Activated naive CD8-positive, alpha-beta T cell treated with anti-CD3 and anti-CD28 coated beads, Interleukin-2, amount 50 U/mL, for 24 hours (primary cell): ENCODE measurements around the gene SPOCK2.
A peak's percentile ranks its signal among the peaks of the same experiment; 100 is the strongest.

Experiments
- ATAC-seq: fragments of 150-1000 bp; cut with Tn5 transposase; one replicate; pipeline ENCODE4 v1.10.0; 2021
- DNase-seq: peaks from one replicate; pipeline ENCODE4 v3.0.0; 2021
- H3K27ac Mint-ChIP-seq: one replicate; pipeline ENCODE4 v1.8.0; 2021; ENCODE audit warnings: mild to moderate bottlenecking, mixed read lengths
- H3K27me3 Mint-ChIP-seq: one replicate; pipeline ENCODE4 v1.8.0; 2021; ENCODE audit warnings: mixed read lengths
- H3K36me3 Mint-ChIP-seq: one replicate; pipeline ENCODE4 v1.8.0; 2021; ENCODE audit warnings: low read depth, mixed read lengths
- H3K4me1 Mint-ChIP-seq: one replicate; pipeline ENCODE4 v1.8.0; 2021; ENCODE audit warnings: mixed read lengths
- H3K4me3 Mint-ChIP-seq: one replicate; pipeline ENCODE4 v1.8.0; 2021; ENCODE audit warnings: mild to moderate bottlenecking, moderate library complexity, mixed read lengths
- H3K9me3 Mint-ChIP-seq: one replicate; pipeline ENCODE4 v1.8.0; 2021; ENCODE audit warnings: mixed read lengths

The SPOCK2 gene

DNA sequence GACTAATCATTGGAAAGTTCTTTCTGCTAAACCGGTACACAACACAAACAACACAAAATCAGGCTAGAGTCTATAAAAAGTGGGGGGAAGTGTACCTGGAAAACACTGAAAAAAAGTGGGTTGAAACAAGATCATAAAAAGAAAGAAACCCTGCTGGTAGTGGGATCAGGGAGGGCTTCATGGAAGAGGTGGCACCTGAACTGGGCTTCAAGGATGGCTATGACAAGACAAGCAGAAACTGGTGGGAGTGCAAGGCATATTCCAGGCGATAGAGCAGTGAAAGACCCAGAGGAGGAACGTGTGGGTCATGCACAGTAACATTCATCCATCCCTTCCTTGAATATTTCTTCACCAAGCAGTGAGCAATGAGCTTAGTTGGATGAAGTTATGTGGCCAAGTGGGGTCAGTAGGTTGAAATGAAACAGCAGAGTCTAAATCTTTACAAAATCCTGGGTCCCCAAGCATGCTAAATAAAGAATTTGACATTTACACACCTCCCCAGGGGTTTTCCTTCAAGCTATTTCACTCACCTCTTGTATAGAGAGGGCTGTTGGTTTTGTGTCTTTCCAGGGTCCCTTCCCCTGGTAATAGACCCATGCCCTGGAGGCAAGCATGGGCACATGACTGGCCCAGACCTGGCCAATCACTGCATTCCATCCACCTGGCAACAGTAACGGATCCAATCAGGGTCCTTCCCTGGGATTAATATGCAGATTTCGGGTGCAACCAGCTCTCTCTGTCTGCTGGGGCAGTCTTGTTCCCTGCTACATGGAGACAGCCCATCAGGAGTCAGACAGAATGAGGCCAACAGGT is 38.2 kb downstream of the SPOCK2 start:
- H3K36me3 Mint-ChIP-seq = peaks cover 4% of the 10 kb centered on the region
- peak overlapping the region; percentile 36 for H3K27ac Mint-ChIP-seq
- H3K4me1 Mint-ChIP-seq = peaks cover 31% of the 10 kb centered on the region
- ATAC-seq (peak; percentile 33), DNase-seq (no peak)
- no peak overlapping the region for H3K4me3 Mint-ChIP-seq
- no peaks in the 10 kb centered on the region for H3K9me3 Mint-ChIP-seq
- no peaks in the 10 kb centered on the region for H3K27me3 Mint-ChIP-seq

DNA sequence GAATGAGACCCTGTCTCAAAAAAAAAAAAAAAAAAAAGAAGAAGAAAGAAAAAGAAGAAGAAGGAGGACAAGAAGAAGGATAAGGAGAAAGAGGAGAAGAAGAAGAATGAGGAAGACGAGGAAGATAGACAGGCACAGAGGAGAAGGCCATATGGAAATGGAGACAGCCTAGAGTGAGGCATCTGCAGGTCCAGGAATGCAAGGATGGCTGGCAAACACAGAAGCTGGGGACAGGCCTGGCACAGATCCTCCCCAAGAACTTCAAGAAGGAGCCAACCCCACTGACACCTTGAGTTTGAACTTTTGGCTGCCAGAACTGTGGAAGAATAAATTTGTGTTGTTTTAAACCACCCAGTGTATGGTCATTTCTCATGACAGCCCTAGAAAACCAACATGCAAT is 38.9 kb downstream of the SPOCK2 start:
- no peaks in the 10 kb centered on the region for H3K9me3 Mint-ChIP-seq
- H3K4me1 Mint-ChIP-seq = peaks cover 26% of the 10 kb centered on the region
- H3K27me3 Mint-ChIP-seq = no peaks in the 10 kb centered on the region
- ATAC-seq (no peak), DNase-seq (no peak)
- H3K27ac Mint-ChIP-seq = no peak overlapping the region
- H3K4me3 Mint-ChIP-seq = no peak overlapping the region
- H3K36me3 Mint-ChIP-seq = peaks cover 4% of the 10 kb centered on the region

DNA sequence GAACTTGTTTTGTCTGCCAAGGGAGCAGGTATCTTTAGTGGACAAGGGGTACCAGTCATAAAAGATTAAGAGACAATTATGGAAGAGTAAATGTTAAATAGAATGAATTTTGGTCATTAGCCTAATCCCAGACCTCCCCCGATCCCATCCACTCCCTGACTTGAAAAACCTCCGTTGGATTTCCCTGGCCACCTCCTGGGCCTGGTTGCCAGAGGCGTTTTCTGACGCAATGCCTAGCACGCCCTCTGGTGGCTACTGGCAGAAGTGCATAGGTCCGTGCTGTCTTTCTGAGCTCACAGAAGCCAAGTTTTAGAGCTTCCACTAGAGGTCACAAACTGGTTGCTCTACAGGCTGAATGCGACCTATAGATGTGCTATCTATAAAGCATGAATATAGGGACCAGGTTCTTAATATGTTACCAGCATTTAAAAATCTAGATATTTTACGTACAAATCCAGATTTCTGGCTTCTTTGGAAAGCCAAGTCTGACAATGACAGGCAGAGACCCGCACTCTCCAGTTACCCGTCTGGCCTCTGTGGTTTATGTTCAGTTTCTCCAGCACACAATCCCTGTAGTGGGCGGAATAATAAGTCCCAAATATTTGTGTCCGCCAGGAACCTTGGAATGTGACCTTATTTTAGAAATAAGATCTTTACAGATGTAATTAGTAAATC is 39.8 kb downstream of the SPOCK2 start:
- Mint-ChIP-seq H3K27me3 (no peaks in the 10 kb centered on the region), H3K27ac (no peak overlapping the region), H3K9me3 (no peaks in the 10 kb centered on the region), H3K4me1 (peaks cover 26% of the 10 kb centered on the region), H3K36me3 (peaks cover 4% of the 10 kb centered on the region), H3K4me3 (no peak overlapping the region)
- ATAC-seq (peak; percentile 94), DNase-seq (peak; percentile 96)

DNA sequence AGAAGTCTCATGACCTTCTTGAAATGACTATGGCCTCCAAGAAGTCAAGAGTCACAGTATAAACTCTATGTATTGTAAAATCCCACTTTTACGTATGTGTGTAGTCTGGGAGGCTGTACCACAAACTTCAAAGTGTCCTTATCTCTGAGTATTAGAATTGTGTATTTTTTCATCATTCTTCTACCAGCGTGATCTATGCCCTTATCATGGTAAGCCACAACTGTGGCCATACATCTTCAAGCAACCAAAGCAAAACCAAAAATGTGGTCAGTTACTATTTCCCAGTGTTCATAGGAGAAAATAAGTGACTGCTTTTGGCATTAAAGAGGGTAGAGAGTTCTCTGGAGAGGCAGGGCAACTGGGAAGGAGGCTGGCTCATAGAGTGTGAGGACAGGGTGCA is 42.8 kb downstream of the SPOCK2 start:
- no peaks in the 10 kb centered on the region for H3K27me3 Mint-ChIP-seq
- no peaks in the 10 kb centered on the region for H3K9me3 Mint-ChIP-seq
- H3K4me1 Mint-ChIP-seq = peaks cover 25% of the 10 kb centered on the region
- DNase-seq (no peak), ATAC-seq (no peak)
- H3K36me3 Mint-ChIP-seq = peaks cover 4% of the 10 kb centered on the region
- no peak overlapping the region for H3K27ac Mint-ChIP-seq
- H3K4me3 Mint-ChIP-seq = no peak overlapping the region

DNA sequence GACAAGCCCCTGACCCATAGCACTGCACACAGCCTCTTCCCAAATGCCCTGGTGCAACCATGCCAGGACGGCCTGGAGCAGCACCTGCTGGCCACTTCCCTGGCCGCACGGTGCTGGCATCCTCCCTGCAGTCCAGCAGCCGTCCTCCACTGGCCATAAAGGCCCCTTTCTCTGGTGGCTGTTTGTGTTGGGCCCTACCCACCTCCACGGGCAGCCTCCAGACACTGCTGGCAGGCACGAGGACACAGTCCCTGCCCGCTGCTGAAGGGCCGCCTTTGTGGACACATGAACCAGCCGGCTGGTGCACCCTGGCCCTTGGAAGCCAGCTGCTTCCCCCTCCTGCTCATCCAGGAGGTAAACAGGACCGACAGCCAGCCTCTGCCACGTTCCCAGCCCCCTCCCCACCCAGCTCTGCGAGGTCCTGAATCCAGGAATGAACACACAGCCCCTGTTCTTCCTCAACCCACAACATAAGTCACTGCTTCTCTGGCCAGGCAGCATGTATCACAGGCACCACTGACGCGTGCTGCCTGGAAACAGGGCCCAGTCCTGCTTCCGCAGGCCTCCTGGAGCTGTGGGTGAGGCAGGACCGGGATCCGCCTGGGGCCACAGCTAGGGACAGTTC is 43.8 kb downstream of the SPOCK2 start:
- H3K4me1 Mint-ChIP-seq = peaks cover 14% of the 10 kb centered on the region
- no peak for ATAC-seq
- no peaks in the 10 kb centered on the region for H3K27me3 Mint-ChIP-seq
- no peak for DNase-seq
- no peak overlapping the region for H3K4me3 Mint-ChIP-seq
- no peaks in the 10 kb centered on the region for H3K9me3 Mint-ChIP-seq
- H3K27ac Mint-ChIP-seq = no peak overlapping the region
- no peaks in the 10 kb centered on the region for H3K36me3 Mint-ChIP-seq

DNA sequence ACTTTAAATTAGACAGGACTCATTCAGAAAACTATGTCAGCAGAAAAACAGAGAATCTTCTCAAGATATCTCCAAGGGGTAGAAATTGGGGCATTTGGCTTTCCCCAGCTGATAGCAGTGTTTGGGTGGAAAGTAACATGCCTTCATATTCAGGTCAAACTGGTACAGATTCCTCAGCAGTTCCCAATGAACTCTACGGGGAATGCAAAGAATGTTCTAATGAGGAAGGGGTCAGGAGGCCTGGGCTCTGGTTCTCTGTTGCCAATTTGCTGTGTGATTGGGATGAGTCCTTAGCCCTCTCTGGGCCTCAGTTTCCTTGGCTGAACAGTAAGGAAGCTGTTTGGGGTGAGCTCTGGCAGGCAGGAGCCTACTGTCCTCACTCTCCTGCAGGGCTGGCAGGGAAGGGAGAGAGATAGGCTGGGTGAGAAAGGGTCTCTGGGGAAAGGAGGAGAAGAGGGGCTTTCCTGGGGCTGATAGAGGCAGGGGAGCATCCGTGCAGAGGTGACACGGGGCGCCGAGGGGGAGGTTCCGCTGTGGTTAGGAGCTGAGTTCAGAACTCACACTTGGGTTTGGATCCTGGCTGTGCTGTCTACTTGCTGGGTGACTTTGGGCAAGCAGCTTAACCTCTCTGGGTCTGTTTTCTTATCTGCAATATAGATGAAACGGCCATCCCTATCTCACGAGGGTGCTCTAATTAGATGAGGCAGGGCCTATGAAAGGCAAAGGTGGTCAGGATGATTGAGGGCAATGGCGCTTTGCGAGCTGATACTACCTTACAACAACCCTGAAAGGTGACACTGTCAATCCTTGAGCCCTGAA is 45.1 kb downstream of the SPOCK2 start:
- ATAC-seq (no peak), DNase-seq (no peak)
- Mint-ChIP-seq H3K9me3 (no peaks in the 10 kb centered on the region), H3K4me1 (peaks cover 5% of the 10 kb centered on the region), H3K27me3 (no peaks in the 10 kb centered on the region), H3K4me3 (no peak overlapping the region), H3K36me3 (no peaks in the 10 kb centered on the region), H3K27ac (no peak overlapping the region)

DNA sequence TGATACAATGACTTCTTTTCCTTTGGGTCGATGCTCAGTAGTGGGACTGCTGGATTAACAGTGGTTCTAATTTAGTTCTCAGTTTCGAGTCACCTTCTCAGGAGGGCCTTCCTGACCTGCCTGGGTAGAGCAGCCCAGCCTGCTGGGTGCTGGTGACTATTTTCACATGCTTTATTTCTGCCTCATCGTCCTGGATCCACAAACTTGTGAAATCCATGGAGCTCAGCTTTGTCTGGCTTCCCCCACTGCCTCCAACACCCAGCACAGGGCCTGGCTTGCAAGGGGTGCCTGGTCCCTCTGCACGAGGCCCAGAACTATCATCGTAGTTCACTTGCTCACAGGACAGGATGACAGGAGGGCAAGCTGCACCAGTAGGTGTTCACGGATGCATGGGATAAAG is 46.9 kb downstream of the SPOCK2 start:
- no peak overlapping the region for H3K4me3 Mint-ChIP-seq
- ATAC-seq (no peak), DNase-seq (no peak)
- H3K27ac Mint-ChIP-seq = no peak overlapping the region
- no peaks in the 10 kb centered on the region for H3K36me3 Mint-ChIP-seq
- H3K4me1 Mint-ChIP-seq = peaks cover 4% of the 10 kb centered on the region
- no peaks in the 10 kb centered on the region for H3K27me3 Mint-ChIP-seq
- H3K9me3 Mint-ChIP-seq = no peaks in the 10 kb centered on the region

DNA sequence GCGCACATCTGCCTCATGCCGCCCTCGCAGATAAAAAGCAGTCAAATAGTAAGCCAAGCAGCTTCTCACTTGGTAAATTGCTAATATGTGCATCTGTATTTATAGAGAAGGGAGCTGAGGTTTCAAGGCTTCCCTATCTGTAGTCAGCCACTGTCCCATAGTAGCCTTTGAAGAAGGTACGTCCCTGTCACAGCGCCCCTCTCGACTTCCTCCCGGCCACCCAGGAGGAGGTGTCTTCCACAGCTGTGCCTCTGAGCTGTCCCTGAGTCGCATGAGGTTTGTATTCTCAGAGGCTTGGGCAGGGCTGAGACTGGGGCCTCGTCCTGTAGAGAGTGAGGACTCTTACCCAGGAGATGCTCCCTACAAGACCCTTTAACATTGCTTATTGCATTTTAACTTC is 49.0 kb downstream of the SPOCK2 start:
- DNase-seq (no peak), ATAC-seq (peak; percentile 43)
- Mint-ChIP-seq H3K27me3 (no peaks in the 10 kb centered on the region), H3K4me1 (no peaks in the 10 kb centered on the region), H3K36me3 (no peaks in the 10 kb centered on the region), H3K4me3 (no peak overlapping the region), H3K27ac (no peak overlapping the region), H3K9me3 (no peaks in the 10 kb centered on the region)

DNA sequence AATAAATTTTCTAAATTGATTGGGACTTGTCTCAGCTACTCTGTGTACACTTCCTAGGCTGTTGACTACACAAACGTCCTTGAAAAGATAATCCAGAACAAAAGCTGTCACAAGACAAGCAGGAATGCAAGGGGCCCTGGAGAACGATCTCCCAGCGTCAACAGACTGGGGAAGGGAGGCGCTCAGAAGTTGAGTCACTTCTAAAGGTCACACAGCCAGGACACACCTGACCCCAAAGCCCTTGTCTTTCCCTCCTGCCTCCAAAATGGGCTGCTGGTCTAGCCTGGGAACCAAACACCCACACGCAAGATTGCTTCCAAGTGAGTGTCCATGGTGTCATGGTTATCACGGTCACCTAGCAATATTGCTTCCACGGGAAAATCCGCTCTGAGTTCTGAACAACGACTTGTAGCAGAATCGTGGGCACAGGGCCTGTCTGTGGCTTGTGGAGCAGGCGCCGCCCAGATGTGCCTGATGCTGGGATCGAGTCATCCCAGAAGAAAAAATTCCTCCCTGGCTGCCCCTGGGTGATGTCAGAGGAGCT is 49.8 kb downstream of the SPOCK2 start:
- Mint-ChIP-seq H3K27ac (no peak overlapping the region), H3K36me3 (no peaks in the 10 kb centered on the region), H3K27me3 (no peaks in the 10 kb centered on the region), H3K4me1 (no peaks in the 10 kb centered on the region), H3K4me3 (no peak overlapping the region), H3K9me3 (no peaks in the 10 kb centered on the region)
- no peak for DNase-seq
- ATAC-seq = no peak

DNA sequence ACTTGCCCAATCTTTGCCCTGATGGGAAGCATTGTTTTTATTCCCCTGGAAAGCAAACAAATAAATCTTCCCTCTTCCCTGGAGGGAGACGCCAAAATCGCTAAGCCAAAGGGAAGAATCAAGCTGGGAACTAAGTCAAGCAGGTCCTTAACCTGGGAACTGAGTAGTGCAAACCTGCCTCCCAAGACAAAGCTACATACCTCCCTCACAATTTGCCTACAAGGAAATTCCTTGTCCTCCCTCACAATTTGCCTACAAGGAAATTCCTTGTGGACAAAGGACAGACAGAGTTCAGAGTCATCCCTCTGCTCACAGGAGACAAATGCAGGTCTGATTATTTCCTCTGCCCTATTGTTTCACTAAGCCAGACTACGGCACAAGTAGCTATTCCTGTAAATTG is 50.5 kb downstream of the SPOCK2 start:
- DNase-seq (no peak), ATAC-seq (no peak)
- Mint-ChIP-seq H3K4me1 (no peaks in the 10 kb centered on the region), H3K4me3 (no peak overlapping the region), H3K27me3 (no peaks in the 10 kb centered on the region), H3K9me3 (no peaks in the 10 kb centered on the region), H3K27ac (no peak overlapping the region), H3K36me3 (no peaks in the 10 kb centered on the region)

DNA sequence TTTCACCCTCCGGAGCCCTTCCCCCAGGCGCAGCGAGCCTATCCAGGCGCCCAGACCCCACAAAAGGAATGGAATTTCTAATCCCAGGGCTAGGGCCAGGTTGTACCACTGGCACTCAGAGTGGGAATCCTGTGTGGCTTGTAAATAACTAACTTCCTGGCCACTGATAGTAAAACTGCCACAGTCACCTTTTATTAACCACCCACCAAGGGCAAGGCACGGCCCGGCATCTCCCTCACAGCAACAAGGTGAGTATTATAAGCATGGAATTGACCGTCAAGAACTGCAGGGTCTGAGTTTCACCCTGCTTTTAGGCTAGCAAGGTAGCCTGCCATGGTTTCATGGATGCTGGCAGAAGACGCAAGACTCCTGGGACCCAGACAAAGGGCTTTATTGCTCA is 51.1 kb downstream of the SPOCK2 start:
- no peaks in the 10 kb centered on the region for H3K36me3 Mint-ChIP-seq
- no peaks in the 10 kb centered on the region for H3K9me3 Mint-ChIP-seq
- no peak overlapping the region for H3K27ac Mint-ChIP-seq
- no peak for DNase-seq
- ATAC-seq = no peak
- no peaks in the 10 kb centered on the region for H3K4me1 Mint-ChIP-seq
- H3K4me3 Mint-ChIP-seq = no peak overlapping the region
- H3K27me3 Mint-ChIP-seq = no peaks in the 10 kb centered on the region

DNA sequence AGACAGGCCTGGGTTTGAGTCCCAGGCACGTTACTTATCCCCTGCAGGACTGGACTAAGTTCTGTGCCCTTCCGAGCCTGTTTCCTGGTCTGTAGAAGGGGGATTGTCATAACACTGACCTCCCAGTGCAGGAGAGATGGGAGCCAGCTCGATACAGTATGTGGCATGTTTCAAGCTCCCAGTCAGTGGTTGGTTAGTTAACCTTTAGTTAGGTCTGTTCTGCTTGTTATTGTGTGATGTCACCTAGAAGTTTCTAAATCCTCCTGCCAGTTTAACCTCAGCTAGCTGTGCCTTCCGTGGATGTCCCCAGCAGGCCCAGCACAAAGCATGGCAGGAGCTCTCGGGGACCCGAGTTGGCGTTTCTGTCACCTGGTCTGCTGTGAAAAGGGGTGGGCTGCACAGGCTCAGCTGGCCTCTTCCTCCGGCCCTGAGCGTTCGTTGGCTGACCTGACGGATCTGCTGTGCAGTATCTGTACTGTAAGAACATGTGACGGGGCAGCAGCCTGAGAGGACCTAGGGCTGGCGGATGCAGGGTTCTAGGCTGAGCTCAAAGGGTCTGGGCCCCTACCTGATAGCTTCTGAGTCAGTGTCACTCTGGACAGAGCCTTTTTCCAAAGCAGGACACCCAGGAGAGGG is 53.0 kb downstream of the SPOCK2 start:
- no peaks in the 10 kb centered on the region for H3K27me3 Mint-ChIP-seq
- DNase-seq = no peak
- H3K9me3 Mint-ChIP-seq = no peaks in the 10 kb centered on the region
- H3K4me1 Mint-ChIP-seq = no peaks in the 10 kb centered on the region
- no peaks in the 10 kb centered on the region for H3K36me3 Mint-ChIP-seq
- H3K27ac Mint-ChIP-seq = no peak overlapping the region
- H3K4me3 Mint-ChIP-seq = no peak overlapping the region
- ATAC-seq = no peak

DNA sequence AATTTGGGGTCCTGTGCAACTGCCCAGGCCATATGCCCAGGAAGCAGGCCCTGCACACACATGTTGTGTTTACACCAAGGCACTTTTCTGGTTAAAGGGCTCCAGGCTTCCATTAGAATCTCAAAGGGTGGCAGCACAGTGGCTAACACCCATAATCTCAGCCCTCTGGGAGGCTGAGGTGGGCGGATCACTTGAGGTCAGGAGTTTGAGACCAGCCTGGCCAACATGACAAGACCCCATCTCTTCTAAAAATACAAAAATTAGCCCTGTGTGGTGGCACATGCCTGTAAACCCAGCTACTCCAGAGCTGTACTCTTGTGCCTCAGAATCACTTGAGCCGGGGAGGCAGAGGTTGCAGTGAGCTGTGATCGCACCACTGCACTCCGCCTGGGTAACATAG is 53.6 kb downstream of the SPOCK2 start:
- Mint-ChIP-seq H3K27me3 (no peaks in the 10 kb centered on the region), H3K9me3 (no peaks in the 10 kb centered on the region), H3K27ac (no peak overlapping the region), H3K4me3 (no peak overlapping the region), H3K4me1 (no peaks in the 10 kb centered on the region), H3K36me3 (no peaks in the 10 kb centered on the region)
- ATAC-seq (no peak), DNase-seq (no peak)

DNA sequence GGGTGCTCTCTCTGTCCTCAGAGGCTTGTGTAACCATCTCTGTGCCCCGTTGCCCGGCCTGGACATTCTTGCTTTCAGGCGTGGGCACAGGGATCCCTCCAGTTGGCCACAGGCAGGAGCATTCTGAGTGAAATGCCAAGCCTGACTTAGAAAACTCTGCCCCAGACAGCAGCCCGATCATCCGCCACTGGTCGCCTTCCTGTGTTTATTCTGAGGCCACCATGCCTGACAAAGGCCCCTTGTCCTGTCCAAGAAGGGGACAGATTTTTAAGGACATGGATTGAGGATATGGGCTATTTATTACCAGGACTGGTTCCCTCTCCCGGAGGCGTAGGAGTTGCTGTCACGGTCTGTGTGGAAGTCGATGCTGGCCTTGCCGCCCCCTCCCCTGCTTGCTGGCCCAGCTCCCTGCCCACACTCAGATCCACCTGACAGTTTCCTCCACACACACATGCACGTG is 54.3 kb downstream of the SPOCK2 start:
- H3K27ac Mint-ChIP-seq = no peak overlapping the region
- no peaks in the 10 kb centered on the region for H3K27me3 Mint-ChIP-seq
- ATAC-seq (no peak), DNase-seq (no peak)
- no peak overlapping the region for H3K4me3 Mint-ChIP-seq
- H3K4me1 Mint-ChIP-seq = no peaks in the 10 kb centered on the region
- no peaks in the 10 kb centered on the region for H3K36me3 Mint-ChIP-seq
- H3K9me3 Mint-ChIP-seq = no peaks in the 10 kb centered on the region
